H1 (cell line): ENCODE data around the gene ZBTB7A. TPM values are rescaled to one million over a fixed set of nuclear protein-coding genes. Genes with fewer than 3 reads are reported as not detected.

ENCODE experiments used
- CTCF ChIA-PET: fragments of 300-600 bp; sonication (Branson Sonifier 250); formaldehyde crosslinking; loops from one replicate; lab custom pipeline; 2021; ENCODE audit not compliant: partially characterized antibody; lab: Charles Lee
- POLR2A ChIA-PET: fragments of 300-600 bp; sonication (Branson Sonifier 250); formaldehyde crosslinking; loops from one replicate; lab custom pipeline; 2021; ENCODE audit warnings: inconsistent platforms; ENCODE audit not compliant: partially characterized antibody; lab: Charles Lee
- DNase-seq, 2 experiments: peaks; one replicate each; pipeline versions ENCODE4 v3.0.0 to v3.0.0-alpha.2; 2010 to 2022; ENCODE audit warnings: low spot score in 2 of 2, low read depth in 1 of 2, mixed read lengths in 1 of 2
- FAIRE-seq: peaks from 2 replicates; lab custom pipeline; 2011; peaks lifted over from hg19 to GRCh38; lab: Jason Lieb, UNC
- H2AFZ ChIP-seq: 2 replicates; pipeline ENCODE4 v1.8.1; 2012; ENCODE audit warnings: low read length, inconsistent platforms
- H2AK5ac ChIP-seq: 2 replicates; pipeline ENCODE4 v1.6.1; 2013; ENCODE audit warnings: low read depth, low read length
- H2BK120ac ChIP-seq: replicated peaks from 2 replicates; pipeline ENCODE3; 2013; ENCODE audit warnings: low read depth, low read length, inconsistent platforms
- H2BK12ac ChIP-seq: 2 replicates; pipeline ENCODE4 v1.6.1; 2013; ENCODE audit warnings: low read depth, low read length
- H2BK15ac ChIP-seq: 2 replicates; pipeline ENCODE4 v1.6.1; 2013; ENCODE audit warnings: low read length
- H2BK20ac ChIP-seq: 2 replicates; pipeline ENCODE4 v1.6.1; 2013; ENCODE audit warnings: low read length
- H2BK5ac ChIP-seq: 2 replicates; pipeline ENCODE4 v1.6.1; 2013; ENCODE audit warnings: low read depth, low read length
- H3K14ac ChIP-seq: 2 replicates; pipeline ENCODE4 v1.6.1; 2013; ENCODE audit warnings: inconsistent platforms; ENCODE audit not compliant: insufficient read length
- H3K18ac ChIP-seq: 2 replicates; pipeline ENCODE4 v1.6.1; 2013; ENCODE audit warnings: low read length; ENCODE audit errors: extremely low read depth
- H3K23ac ChIP-seq: 2 replicates; pipeline ENCODE4 v1.6.1; 2013; ENCODE audit warnings: inconsistent platforms; ENCODE audit not compliant: insufficient read length
- H3K23me2 ChIP-seq: 2 replicates; pipeline ENCODE4 v1.6.1; 2013; ENCODE audit warnings: low read depth, low read length
- H3K27ac ChIP-seq: 2 replicates; pipeline ENCODE4 v1.6.1; 2011; ENCODE audit warnings: low read depth, low read length, inconsistent platforms
- H3K27me3 ChIP-seq, 4 experiments: replicated peaks in 1 of 4; 1 replicate in 1 of 4; 2 replicates in 3 of 4; pipeline versions ENCODE4 v1.6.1 to v1.8.1; 2011 to 2013; ENCODE audit warnings: low read length in 3 of 4, mild to moderate bottlenecking in 3 of 4, inconsistent platforms in 2 of 4, mixed read lengths in 2 of 4, moderate library complexity in 1 of 4; ENCODE audit not compliant: control insufficient read depth in 3 of 4, insufficient read depth in 3 of 4; ENCODE audit errors: extremely low read depth in 1 of 4
- H3K36me3 ChIP-seq, 4 experiments: 2 replicates each; pipeline versions ENCODE4 v1.6.1 to v1.8.1; 2011 to 2013; ENCODE audit warnings: mild to moderate bottlenecking in 4 of 4, low read length in 3 of 4, moderate library complexity in 2 of 4, control low read depth in 1 of 4, inconsistent platforms in 1 of 4; ENCODE audit not compliant: insufficient read depth in 4 of 4, control insufficient read depth in 2 of 4
- H3K4ac ChIP-seq: replicated peaks from 2 replicates; pipeline ENCODE3; 2013; ENCODE audit warnings: low read length, low read depth, mixed read lengths, inconsistent platforms; ENCODE audit not compliant: insufficient read length
- H3K4me1 ChIP-seq, 4 experiments: replicated peaks in 1 of 4; 1 replicate in 1 of 4; 2 replicates in 3 of 4; pipeline versions ENCODE4 v1.6.1 to v1.8.1; 2011 to 2013; ENCODE audit warnings: low read length in 3 of 4, inconsistent platforms in 2 of 4, mixed read lengths in 1 of 4; ENCODE audit not compliant: insufficient read depth in 4 of 4, control insufficient read depth in 3 of 4
- H3K4me2 ChIP-seq, 2 experiments: 2 replicates each; pipeline versions ENCODE4 v1.6.1 to v1.8.1; 2011 to 2013; ENCODE audit warnings: low read depth in 2 of 2, low read length in 2 of 2, control low read depth in 1 of 2, inconsistent platforms in 1 of 2, mild to moderate bottlenecking in 1 of 2; ENCODE audit not compliant: insufficient read depth in 1 of 2
- H3K4me3 ChIP-seq, 4 experiments: fragments of 200-600, 300-600 bp in 1 of 4; sonication (generic), shearing (Covaris generic), sonication (Bioruptor Twin) in 1 of 4; 2 replicates each; pipeline versions ENCODE4 v1.5.1 to v1.8.1; 2011 to 2016; ENCODE audit warnings: low read length in 4 of 4, low read depth in 3 of 4, control low read depth in 2 of 4, inconsistent platforms in 2 of 4, mild to moderate bottlenecking in 2 of 4, mixed read lengths in 1 of 4, moderate library complexity in 1 of 4; ENCODE audit not compliant: insufficient read depth in 2 of 4; ENCODE audit errors: extremely low read depth in 1 of 4
- H3K56ac ChIP-seq: replicated peaks from 2 replicates; pipeline ENCODE3; 2013; ENCODE audit warnings: low read depth, mild to moderate bottlenecking, mixed read lengths, low read length, inconsistent platforms; ENCODE audit not compliant: insufficient read length
- H3K79me1 ChIP-seq: 2 replicates; pipeline ENCODE4 v1.6.1; 2013; ENCODE audit warnings: low read depth, low read length, control low read depth
- H3K79me2 ChIP-seq, 2 experiments: 2 replicates each; pipeline versions ENCODE4 v1.6.1 to v1.8.1; 2012 to 2013; ENCODE audit warnings: low read length in 2 of 2, mild to moderate bottlenecking in 2 of 2, inconsistent platforms in 1 of 2; ENCODE audit not compliant: insufficient read depth in 2 of 2, control insufficient read depth in 1 of 2
- H3K9ac ChIP-seq, 4 experiments: replicated peaks in 1 of 4; 1 replicate in 1 of 4; 2 replicates in 3 of 4; pipeline versions ENCODE4 v1.6.1 to v1.8.1; 2011 to 2013; ENCODE audit warnings: low read depth in 3 of 4, low read length in 3 of 4, control low read depth in 2 of 4, mild to moderate bottlenecking in 2 of 4, moderate library complexity in 2 of 4, inconsistent platforms in 1 of 4; ENCODE audit errors: extremely low read depth in 1 of 4
- H3K9me3 ChIP-seq, 2 experiments: 2 replicates each; pipeline versions ENCODE4 v1.6.1 to v1.8.1; 2012 to 2013; ENCODE audit warnings: mild to moderate bottlenecking in 2 of 2, moderate library complexity in 2 of 2, control low read depth in 1 of 2, inconsistent platforms in 1 of 2, low read depth in 1 of 2, low read length in 1 of 2, mixed read lengths in 1 of 2; ENCODE audit not compliant: insufficient read depth in 2 of 2
- H4K20me1 ChIP-seq, 2 experiments: replicated peaks in 1 of 2; 2 replicates each; pipeline versions ENCODE3 to v1.8.1; 2011 to 2013; ENCODE audit warnings: inconsistent platforms in 2 of 2, low read length in 2 of 2, mild to moderate bottlenecking in 1 of 2; ENCODE audit not compliant: insufficient read depth in 2 of 2, control insufficient read depth in 1 of 2
- H4K5ac ChIP-seq: 2 replicates; pipeline ENCODE4 v1.6.1; 2013; ENCODE audit warnings: low read length, low read depth, mixed read lengths, inconsistent platforms; ENCODE audit not compliant: insufficient read length
- H4K8ac ChIP-seq: 2 replicates; pipeline ENCODE4 v1.8.0; 2013; ENCODE audit warnings: mild to moderate bottlenecking, moderate library complexity, low read length, inconsistent platforms; ENCODE audit not compliant: insufficient read depth; ENCODE audit errors: extremely low read depth
- H4K91ac ChIP-seq: replicated peaks from 2 replicates; pipeline ENCODE3; 2013; ENCODE audit warnings: low read length, mixed read lengths, inconsistent platforms; ENCODE audit not compliant: insufficient read length
- CREB1 ChIP-seq: IDR thresholded peaks from 2 replicates; pipeline ENCODE4 v1.6.1; 2012; ENCODE audit warnings: inconsistent platforms
- CTCF ChIP-seq, 3 experiments: IDR thresholded peaks; 1 replicate in 2 of 3; 2 replicates in 1 of 3; pipeline versions ENCODE4 v1.5.1 to v1.6.1; 2011; ENCODE audit warnings: low read length in 3 of 3, mild to moderate bottlenecking in 3 of 3, inconsistent platforms in 2 of 3, low read depth in 1 of 3, moderate library complexity in 1 of 3; ENCODE audit not compliant: insufficient read depth in 1 of 3; ENCODE audit errors: control extremely low read depth in 1 of 3
- FOSL1 ChIP-seq: IDR thresholded peaks from 2 replicates; pipeline ENCODE4 v1.6.1; 2011; ENCODE audit warnings: mild to moderate bottlenecking, low read depth, low read length, moderate library complexity; ENCODE audit not compliant: insufficient read depth
- SIX5 ChIP-seq: IDR thresholded peaks from 2 replicates; pipeline ENCODE4 v1.6.1; 2011; ENCODE audit warnings: mild to moderate bottlenecking, low read depth, low read length
- SP4 ChIP-seq: IDR thresholded peaks from 2 replicates; pipeline ENCODE4 v1.6.1; 2012; ENCODE audit warnings: low read length, inconsistent platforms
- SUZ12 ChIP-seq: fragments of 200-600 bp; sonication (generic); IDR thresholded peaks from 2 replicates; pipeline ENCODE4 v1.6.1; 2012; ENCODE audit warnings: mild to moderate bottlenecking, inconsistent platforms, low read length, moderate library complexity, mixed read lengths
- YY1 ChIP-seq: IDR thresholded peaks from 2 replicates; pipeline ENCODE4 v1.6.1; 2011; ENCODE audit warnings: low read depth, mild to moderate bottlenecking, low read length
- WGBS, 2 experiments: shearing (Covaris generic) in 1 of 2; methylation state at CpG; one replicate each; pipeline versions ENCODE4 v1.1.6 to v1.1.7; 2013 to 2015; ENCODE audit warnings: low lambda C conversion rate in 2 of 2, mixed read lengths in 2 of 2, inconsistent platforms in 1 of 2, low coverage in 1 of 2, missing lambda C conversion rate in 1 of 2; ENCODE audit not compliant: insufficient replicate concordance in 2 of 2, insufficient coverage in 1 of 2, insufficient read length in 1 of 2; ENCODE audit errors: extremely low coverage in 1 of 2, missing lambda C conversion rate in 1 of 2; 5-methylcytosine and 5-hydroxymethylcytosine counted together
- polyA plus RNA-seq, 7 experiments: library from polyadenylated mRNA; depleted of rRNA in 3 of 7; stranded (reverse) in 5 of 7; unstranded in 2 of 7; fragments of >200 nt in 5 of 7; fragments of 200-250 nt in 2 of 7; gene quantifications; 1 replicate in 5 of 7; 2 replicates in 1 of 7; 4 replicates in 1 of 7; pipeline versions ENCODE4 v1.2.1 to v1.2.3, GENCODE V29; 2011 to 2013; ENCODE audit warnings: missing spikeins in 2 of 7, mixed read lengths in 2 of 7
- total RNA-seq: library from RNA; stranded (reverse); fragmentation: NEBNext Ultra II Directional; extraction: Animal tissue kit (Norgen Biotek cat#: 25700); gene quantifications from 2 replicates; pipeline ENCODE4 v1.2.1, GENCODE V29; 2021

ZBTB7A gene
- total and polyA plus RNA-seq, 2 of the 8 experiments (the other 6 are each of a cell fraction or from before 2014, with no cell fraction given), result 5.6 to 17.8 TPM

- POLR2A ChIA-PET, result interaction anchor here (0.7 to 2.1 kb wide), 7 partner anchors 8 to 168 kb away, joined by 3 to 8 read pairs (median 3); partner anchors contain the start of gene NMRK2
- peaks cover 3 to 9% of the 10 kb centered on the region in 2 experiments for H4K20me1 ChIP-seq
- 94% methylated on average over 15 of the region's 38 CpGs; no CpG with 5 or more reads in 1 of the 2 experiments for WGBS, 2 experiments
Measured at GRCh38 chr19:4100647-4101495, 34.2 kb upstream of the ZBTB7A start.

More at GRCh38 chr19:4100647-4101495, 34.2 kb upstream of the ZBTB7A start:
- H2BK12ac ChIP-seq, result no peak overlapping the region
- H2BK5ac ChIP-seq, result no peak overlapping the region
- peaks cover 12 to 46% (median 33%) of the 10 kb centered on the region in 4 experiments for H3K36me3 ChIP-seq
- H3K79me2 ChIP-seq, result no peaks in the 10 kb centered on the region
- no peak overlapping the region for H3K14ac ChIP-seq
- H2AFZ ChIP-seq, result no peak overlapping the region
- no peak overlapping the region for H3K9ac ChIP-seq
- DNase-seq (no peak), FAIRE-seq (no peak)
- no peak overlapping the region for H3K23ac ChIP-seq
- CTCF ChIA-PET, result interaction anchor here (0.7 to 1.9 kb wide), 6 partner anchors 8 to 445 kb away, joined by 3 to 7 read pairs (median 4); no protein-coding TSS in a partner anchor
- TF ChIP-seq SIX5 (no peak), SP4 (no peak), FOSL1 (no peak), CREB1 (no peak), CTCF (IDR thresholded peaks at IDR 0.05; ENCODE audit: control extremely low read depth in 1 of 3, insufficient read depth in 1 of 3, low read depth in 1 of 3, low read length in 3 of 3) (no peak), YY1 (no peak), SUZ12 (no peak)
- H4K5ac ChIP-seq, result no peak overlapping the region
- no peaks in the 10 kb centered on the region for H3K27me3 ChIP-seq
- no peak overlapping the region for H2AK5ac ChIP-seq
- H4K91ac ChIP-seq, result no peak overlapping the region
- H4K8ac ChIP-seq, result no peak overlapping the region
- H3K4me3 ChIP-seq, result no peak overlapping the region
- no peaks in the 10 kb centered on the region for H3K23me2 ChIP-seq
- no peak overlapping the region for H3K4ac ChIP-seq
- no peak overlapping the region for H2BK15ac ChIP-seq
- peaks cover 3% of the 10 kb centered on the region; the same call in 1 of the 2 replicates for H3K79me1 ChIP-seq
- no peak overlapping the region for H3K4me2 ChIP-seq
- H3K27ac ChIP-seq, result no peak overlapping the region
- H2BK20ac ChIP-seq, result no peak overlapping the region
- no peak overlapping the region for H3K56ac ChIP-seq
- H3K4me1 ChIP-seq, result no peaks in the 10 kb centered on the region
- no peak overlapping the region for H3K18ac ChIP-seq
- H3K9me3 ChIP-seq, result no peaks in the 10 kb centered on the region
- H2BK120ac ChIP-seq, result no peak overlapping the region
